ENCODE measurements around the gene LRRC40. TPM values are rescaled to one million over a fixed set of nuclear protein-coding genes. Genes with fewer than 3 reads are reported as not detected.
A peak's percentile ranks its signal among the peaks of the same experiment; 100 is the strongest.

LRRC40 gene
- total RNA-seq: 10 to 100 TPM; 11.5 to 15.4 (median 14.6) TPM

- no peaks in the 10 kb centered on the region for H3K9me3 ChIP-seq
- peak; percentile 98 for DNase-seq (ENCODE audit: extremely low spot score)
- TF ChIP-seq POLR2A (IDR thresholded peaks at IDR 0.05; ENCODE audit: low read depth): no peak
- peak; percentile 95 to 98 for TF ChIP-seq POLR2AphosphoS5 (IDR thresholded peaks at IDR 0.05)
- H3K4me1 ChIP-seq: peaks cover 51 to 79% (median 68%) of the 10 kb centered on the region in 4 donors
- intact Hi-C loops (cut with DNase I): no loop called here
- H3K27ac ChIP-seq (replicated peaks in 1 of 4): peak within 1 kb of the TSS; percentile 89 to 94 (median 92)
- H3K4me3 ChIP-seq: peak within 1 kb of the TSS; percentile 66 to 81 (median 76)
- 0% methylated on average over 12 of the region's 47 CpGs for WGBS
- peaks cover 0 to 13% (median 7%) of the 10 kb centered on the region in 4 donors for H3K36me3 ChIP-seq
- no peaks in the 10 kb centered on the region for H3K27me3 ChIP-seq
These were observed at the start of gene LRRC40 for GRCh38 chr1:70205434-70206118. LRRC40 (minus strand) TSS chr1:70205579; CDS start chr1:70205540, 39 bp downstream.

- no peaks in the 10 kb centered on the region for H3K4me1 ChIP-seq
- no peaks in the 10 kb centered on the region for H3K9me3 ChIP-seq
- intact Hi-C loops (cut with DNase I): loop anchor here (10.0 kb wide), 1 partner anchor 826 kb away; no protein-coding TSS in a partner anchor
- H3K27ac ChIP-seq (replicated peaks in 1 of 4): no peak overlapping the region
- no peak overlapping the region for H3K4me3 ChIP-seq
- 75% methylated on average over 4 of the region's 4 CpGs for WGBS
- TF ChIP-seq POLR2A (IDR thresholded peaks at IDR 0.05; ENCODE audit: low read depth) (no peak), EP300 (IDR thresholded peaks at IDR 0.05) (no peak), POLR2AphosphoS5 (IDR thresholded peaks at IDR 0.05) (no peak), CTCF (IDR thresholded peaks at IDR 0.05) (no peak)
- H3K27me3 ChIP-seq: no peaks in the 10 kb centered on the region
- H3K36me3 ChIP-seq: peaks cover 59 to 97% (median 92%) of the 10 kb centered on the region in 4 donors
- DNase-seq (ENCODE audit: extremely low spot score): no peak
These were observed 43.4 kb upstream of the LRRC40 start for GRCh38 chr1:70248729-70249128.

- Histone ChIP-seq H3K4me3 (no peak overlapping the region), H3K27me3 (no peaks in the 10 kb centered on the region), H3K36me3 (peaks cover 68 to 100% (median 96%) of the 10 kb centered on the region in 4 donors), H3K4me1 (no peaks in the 10 kb centered on the region), H3K9me3 (no peaks in the 10 kb centered on the region), H3K27ac (replicated peaks in 1 of 4) (no peak overlapping the region)
- no peak for DNase-seq (ENCODE audit: extremely low spot score)
- intact Hi-C loops (cut with DNase I): loop anchor here (10.0 kb wide), 1 partner anchor 827 kb away; no protein-coding TSS in a partner anchor
- TF ChIP-seq POLR2AphosphoS5 (IDR thresholded peaks at IDR 0.05): no peak
- no peak for TF ChIP-seq EP300 (IDR thresholded peaks at IDR 0.05)
- no peak for TF ChIP-seq POLR2A (IDR thresholded peaks at IDR 0.05; ENCODE audit: low read depth)
- no peak for TF ChIP-seq CTCF (IDR thresholded peaks at IDR 0.05)
These were observed 42.4 kb upstream of the LRRC40 start for GRCh38 chr1:70247768-70248167.

DNA sequence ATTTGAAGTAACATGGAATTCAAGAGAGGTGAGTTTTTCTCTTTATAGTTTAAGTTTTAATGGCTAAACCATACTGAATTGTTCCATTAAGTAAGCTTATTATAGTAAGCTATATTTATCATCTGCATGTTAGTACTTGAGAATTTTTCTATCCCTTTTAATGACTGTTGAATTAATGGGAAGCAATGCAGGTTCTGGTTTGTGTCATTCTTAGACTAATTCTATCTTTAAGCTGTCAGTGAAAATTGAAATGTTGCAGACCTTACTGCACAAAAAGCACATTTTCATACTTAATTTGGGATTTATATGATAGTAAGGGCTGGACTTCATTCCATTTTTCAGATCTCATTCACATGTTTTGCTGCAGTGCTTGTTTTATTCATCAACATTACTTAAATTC lies 41.7 kb upstream of the LRRC40 start:
- Histone ChIP-seq H3K27ac (replicated peaks in 1 of 4) (no peak overlapping the region), H3K9me3 (no peaks in the 10 kb centered on the region), H3K27me3 (no peaks in the 10 kb centered on the region), H3K36me3 (peaks cover 74 to 100% (median 96%) of the 10 kb centered on the region in 4 donors), H3K4me3 (no peak overlapping the region), H3K4me1 (no peaks in the 10 kb centered on the region)
- no peak for DNase-seq (ENCODE audit: extremely low spot score)
- intact Hi-C loops (cut with DNase I): loop anchor here (10.0 kb wide), 1 partner anchor 828 kb away; no protein-coding TSS in a partner anchor
- no peak for TF ChIP-seq CTCF (IDR thresholded peaks at IDR 0.05)
- no peak for TF ChIP-seq POLR2AphosphoS5 (IDR thresholded peaks at IDR 0.05)
- no peak for TF ChIP-seq POLR2A (IDR thresholded peaks at IDR 0.05; ENCODE audit: low read depth)
- no peak for TF ChIP-seq EP300 (IDR thresholded peaks at IDR 0.05)

GRCh38 chr1:70239940-70240339 lies 34.6 kb upstream of the LRRC40 start:
- TF ChIP-seq POLR2A (IDR thresholded peaks at IDR 0.05; ENCODE audit: low read depth) (no peak), CTCF (IDR thresholded peaks at IDR 0.05) (no peak)
- H3K4me1 ChIP-seq: no peaks in the 10 kb centered on the region
- H3K27me3 ChIP-seq: no peaks in the 10 kb centered on the region
- H3K27ac ChIP-seq (replicated peaks in 1 of 4): no peak overlapping the region
- no peak overlapping the region for H3K4me3 ChIP-seq
- peaks cover 96 to 100% (median 99%) of the 10 kb centered on the region in 4 donors for H3K36me3 ChIP-seq
- no peak for DNase-seq (ENCODE audit: extremely low spot score)
- intact Hi-C loops (cut with DNase I): loop anchor here (10.0 kb wide), 1 partner anchor 835 kb away; no protein-coding TSS in a partner anchor
- H3K9me3 ChIP-seq: no peaks in the 10 kb centered on the region

All from esophagus muscularis mucosa (tissue), 4 donors.